GM12878 (cell line): ENCODE data around the gene VSTM5. TPM values are rescaled to one million over a fixed set of nuclear protein-coding genes. Genes with fewer than 3 reads are reported as not detected.

Source experiments
- ATAC-seq: fragments of 200-7000 bp; cut with Tn5 transposase; 3 replicates; pipeline ENCODE4 v1.9.1; 2020; ENCODE audit warnings: mild to moderate bottlenecking, moderate library complexity
- BruUV-seq: library from RNA; stranded (reverse); fragments of 400-500 nt; replicated peaks from 2 replicates; lab custom pipeline; 2021; lab: Mats Ljungman, UMichigan
- CTCF ChIA-PET: fragments of 300-600 bp; sonication (Branson Sonifier 250); formaldehyde crosslinking; extraction: SDS; loops from one replicate; lab custom pipeline; 2021; ENCODE audit warnings: inconsistent platforms; lab: Yijun Ruan, JAX
- POLR2A ChIA-PET: fragments of 350-600 bp; formaldehyde crosslinking; extraction: SDS; loops from one replicate; lab custom pipeline; 2021; ENCODE audit warnings: inconsistent platforms; lab: Charles Lee
- RAD21 ChIA-PET: fragments of 300-600 bp; sonication (Branson Sonifier 250); formaldehyde crosslinking; loops from one replicate; lab custom pipeline; 2023; ENCODE audit warnings: antibody characterized with exemption; ENCODE audit not compliant: unreplicated experiment; lab: Charles Lee
- SMC1A ChIA-PET: fragments of 300-600 bp; sonication (Branson Sonifier 250); formaldehyde crosslinking; loops from one replicate; lab custom pipeline; 2023; ENCODE audit not compliant: unreplicated experiment, uncharacterized antibody; lab: Charles Lee
- DNase-seq: peaks from one replicate; pipeline ENCODE4 v3.0.0-alpha.2; 2011; ENCODE audit warnings: low read depth, low spot score
- FAIRE-seq: peaks from 3 replicates; lab custom pipeline; 2011; peaks lifted over from hg19 to GRCh38; lab: Jason Lieb, UNC
- H2AFZ ChIP-seq: 2 replicates; pipeline ENCODE4 v1.6.0; 2011; ENCODE audit warnings: low read depth, low read length, control low read depth; ENCODE audit not compliant: control insufficient read depth
- H3K27ac ChIP-seq: 2 replicates; pipeline ENCODE4 v1.5.1; 2011; ENCODE audit warnings: control low read depth; ENCODE audit not compliant: control insufficient read depth, insufficient read depth
- H3K27me3 ChIP-seq, 2 experiments: replicated peaks in 1 of 2; 2 replicates each; pipeline versions ENCODE4 v1.6.0 to v1.6.1; 2011; ENCODE audit warnings: low read length in 1 of 2; ENCODE audit not compliant: control insufficient read depth in 2 of 2, insufficient read depth in 2 of 2
- H3K36me3 ChIP-seq, 2 experiments: 2 replicates each; pipeline ENCODE4 v1.5.1; 2011; ENCODE audit warnings: low read length in 1 of 2; ENCODE audit not compliant: control insufficient read depth in 2 of 2, insufficient read depth in 2 of 2
- H3K4me1 ChIP-seq: 2 replicates; pipeline ENCODE4 v1.6.1; 2011; ENCODE audit warnings: mild to moderate bottlenecking, low read length, moderate library complexity, mixed read lengths; ENCODE audit not compliant: control insufficient read depth, insufficient read depth
- H3K4me2 ChIP-seq: 2 replicates; pipeline ENCODE4 v1.6.0; 2011; ENCODE audit warnings: control low read depth; ENCODE audit not compliant: control insufficient read depth, insufficient read depth
- H3K4me3 ChIP-seq: fragments of 200-600 bp; sonication (generic); 2 replicates; pipeline ENCODE4 v1.5.1; 2016
- H3K79me2 ChIP-seq: 2 replicates; pipeline ENCODE4 v1.6.0; 2011; ENCODE audit warnings: low read length; ENCODE audit not compliant: control insufficient read depth, insufficient read depth
- H3K9ac ChIP-seq: 2 replicates; pipeline ENCODE4 v1.8.0; 2011; ENCODE audit warnings: low read length, control low read depth, mixed read lengths; ENCODE audit not compliant: control insufficient read depth, insufficient read depth
- H3K9me3 ChIP-seq: replicated peaks from 3 replicates; pipeline ENCODE4 v1.5.1; 2011; ENCODE audit warnings: mild to moderate bottlenecking, low read length; ENCODE audit not compliant: control insufficient read depth, insufficient read depth
- H4K20me1 ChIP-seq: 2 replicates; pipeline ENCODE4 v1.6.0; 2011; ENCODE audit not compliant: control insufficient read depth, insufficient read depth
- EP300 ChIP-seq, 2 experiments: fragments of 150-350 bp in 1 of 2; IDR thresholded peaks; 2 replicates each; pipeline ENCODE4 v1.6.1; 2011 to 2012; ENCODE audit warnings: low read depth in 2 of 2, low read length in 2 of 2, borderline replicate concordance in 1 of 2, improper control_type of control experiment in 1 of 2, inconsistent platforms in 1 of 2; ENCODE audit not compliant: control insufficient read depth in 1 of 2
- KDM1A ChIP-seq: fragments of 200-600 bp; sonication (generic); IDR thresholded peaks from 2 replicates; pipeline ENCODE4 v1.6.1; 2016; ENCODE audit warnings: borderline replicate concordance
- MEF2A ChIP-seq: IDR thresholded peaks from 2 replicates; pipeline ENCODE4 v1.6.1; 2011; ENCODE audit warnings: low read depth, mild to moderate bottlenecking, low read length, moderate library complexity; ENCODE audit not compliant: insufficient read depth
- POLR2AphosphoS2 ChIP-seq: IDR thresholded peaks from 2 replicates; pipeline ENCODE4 v1.6.1; 2011; ENCODE audit warnings: low read depth, mild to moderate bottlenecking, low read length, improper control_type of control experiment, moderate library complexity
- RAD51 ChIP-seq: fragments of 450-650 bp; IDR thresholded peaks from 2 replicates; pipeline ENCODE4 v1.6.1; 2016; ENCODE audit warnings: moderate library complexity, mild to moderate bottlenecking, inconsistent platforms
- WGBS: methylation state at CpG from one replicate; pipeline ENCODE4 v1.1.6; 2016; ENCODE audit warnings: low lambda C conversion rate; ENCODE audit not compliant: insufficient replicate concordance, insufficient coverage; ENCODE audit errors: missing lambda C conversion rate; 5-methylcytosine and 5-hydroxymethylcytosine counted together
- in situ Hi-C: fragments of 300-500 bp; cut with MboI; formaldehyde crosslinking; loops from 9 replicates; pipeline ENCODE4 v1.14.3; 2018; ENCODE audit warnings: mixed read lengths
- intact Hi-C: fragments of 100-400 bp; cut with micrococcal nuclease; formaldehyde crosslinking; loops from one replicate; pipeline ENCODE4 v1.14.2; 2022; ENCODE audit not compliant: unreplicated experiment
- polyA plus RNA-seq, 11 experiments: library from polyadenylated mRNA; depleted of rRNA in 4 of 11; unstranded in 6 of 11; stranded (reverse) in 5 of 11; fragments of >200 nt; fragmentation: Nextera tagmentation in 4 of 11; fragmentation: Illumina TruSeq in 1 of 11; extraction: Ambion mirVana in 4 of 11; extraction: Trizol in 1 of 11; gene quantifications; 1 replicate in 1 of 11; 2 replicates in 10 of 11; pipeline versions ENCODE4 v1.2.1 to v1.2.3, GENCODE V29; 2011 to 2016; ENCODE audit warnings: inconsistent platforms in 2 of 11, missing spikeins in 2 of 11, low read depth in 1 of 11
- total RNA-seq, 4 experiments: library from RNA; depleted of rRNA in 3 of 4; stranded (reverse); fragments of >200 nt in 3 of 4; fragmentation: Illumina TruSeq in 1 of 4; extraction: Trizol in 1 of 4; gene quantifications; 2 replicates each; pipeline versions ENCODE4 v1.2.1 to v1.2.3, GENCODE V29; 2013 to 2021
- TF ChIP-seq, protein P1 (sequence below): IDR thresholded peaks from 2 replicates; pipeline ENCODE4 v1.6.1; 2012; ENCODE audit warnings: low read length, inconsistent platforms
- TF ChIP-seq, protein P2 (sequence below): fragments of 450-650 bp; IDR thresholded peaks from 2 replicates; pipeline ENCODE4 v1.6.1; 2017; ENCODE audit warnings: mild to moderate bottlenecking, low read depth, inconsistent platforms; ENCODE audit not compliant: poor library complexity, severe bottlenecking
- TF ChIP-seq, protein P3 (sequence below): IDR thresholded peaks from 2 replicates; pipeline ENCODE4 v1.6.1; 2011; ENCODE audit warnings: low read depth, low read length, improper control_type of control experiment, borderline replicate concordance
- TF ChIP-seq, protein P4 (sequence below): IDR thresholded peaks from 2 replicates; pipeline ENCODE4 v1.6.1; 2011; ENCODE audit warnings: low read depth, mild to moderate bottlenecking, low read length, moderate library complexity, borderline replicate concordance; ENCODE audit errors: extremely low read depth
- TF ChIP-seq, protein P5 (sequence below): fragments of 450-650 bp; IDR thresholded peaks from 2 replicates; pipeline ENCODE4 v1.6.1; 2016; ENCODE audit warnings: mild to moderate bottlenecking, moderate library complexity, borderline replicate concordance

Gene VSTM5
- total and polyA plus RNA-seq, 10 of the 15 experiments (the other 5 are each of a cell fraction or from before 2014, with no cell fraction given) = not detected

DNA sequence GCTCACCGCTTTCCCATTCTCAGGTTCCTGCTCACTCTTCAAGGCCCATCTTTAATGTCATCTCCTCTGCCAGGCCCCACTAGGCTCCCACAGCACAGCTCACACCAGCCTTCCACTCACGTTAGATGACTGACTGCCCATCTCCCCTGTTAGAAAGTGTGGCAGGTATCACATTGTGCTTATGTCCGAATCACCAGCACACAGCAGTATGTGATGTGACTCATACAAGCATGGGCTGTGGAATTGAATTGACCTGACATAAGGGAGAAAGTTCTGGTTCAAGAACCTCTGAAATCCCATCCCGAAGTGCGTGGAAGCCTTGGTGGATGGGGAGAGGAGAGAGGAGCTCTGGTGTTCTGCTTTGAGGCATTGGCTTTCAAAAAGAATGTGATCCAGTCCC, 6.5 kb downstream of the VSTM5 start:
- no TSS peak for BruUV-seq
- Histone ChIP-seq H3K9me3 (no peaks in the 10 kb centered on the region), H4K20me1 (no peaks in the 10 kb centered on the region), H3K27me3 (no peaks in the 10 kb centered on the region; a peak in 1 of 4 replicates), H3K36me3 (no peaks in the 10 kb centered on the region), H3K4me2 (no peak overlapping the region), H3K4me1 (no peaks in the 10 kb centered on the region), H3K79me2 (no peaks in the 10 kb centered on the region), H3K9ac (no peak overlapping the region), H2AFZ (no peak overlapping the region), H3K27ac (no peak overlapping the region), H3K4me3 (no peak overlapping the region)
- ChIA-PET POLR2A (no interaction called here), RAD21 (no interaction called here), CTCF (no interaction called here), SMC1A (no interaction called here)
- FAIRE-seq (no peak), DNase-seq (no peak)
- in situ Hi-C loops = no loop called here
- intact Hi-C loops = no loop called here
- TF ChIP-seq, protein P1, sequence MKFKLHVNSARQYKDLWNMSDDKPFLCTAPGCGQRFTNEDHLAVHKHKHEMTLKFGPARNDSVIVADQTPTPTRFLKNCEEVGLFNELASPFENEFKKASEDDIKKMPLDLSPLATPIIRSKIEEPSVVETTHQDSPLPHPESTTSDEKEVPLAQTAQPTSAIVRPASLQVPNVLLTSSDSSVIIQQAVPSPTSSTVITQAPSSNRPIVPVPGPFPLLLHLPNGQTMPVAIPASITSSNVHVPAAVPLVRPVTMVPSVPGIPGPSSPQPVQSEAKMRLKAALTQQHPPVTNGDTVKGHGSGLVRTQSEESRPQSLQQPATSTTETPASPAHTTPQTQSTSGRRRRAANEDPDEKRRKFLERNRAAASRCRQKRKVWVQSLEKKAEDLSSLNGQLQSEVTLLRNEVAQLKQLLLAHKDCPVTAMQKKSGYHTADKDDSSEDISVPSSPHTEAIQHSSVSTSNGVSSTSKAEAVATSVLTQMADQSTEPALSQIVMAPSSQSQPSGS = no peak
- TF ChIP-seq POLR2AphosphoS2 (no peak), RAD51 (no peak), KDM1A (no peak), EP300 (IDR thresholded peaks at IDR 0.05; ENCODE audit: borderline replicate concordance in 1 of 2, control insufficient read depth in 1 of 2, low read depth in 2 of 2, low read length in 2 of 2) (no peak), MEF2A (no peak)
- TF ChIP-seq, protein P2, sequence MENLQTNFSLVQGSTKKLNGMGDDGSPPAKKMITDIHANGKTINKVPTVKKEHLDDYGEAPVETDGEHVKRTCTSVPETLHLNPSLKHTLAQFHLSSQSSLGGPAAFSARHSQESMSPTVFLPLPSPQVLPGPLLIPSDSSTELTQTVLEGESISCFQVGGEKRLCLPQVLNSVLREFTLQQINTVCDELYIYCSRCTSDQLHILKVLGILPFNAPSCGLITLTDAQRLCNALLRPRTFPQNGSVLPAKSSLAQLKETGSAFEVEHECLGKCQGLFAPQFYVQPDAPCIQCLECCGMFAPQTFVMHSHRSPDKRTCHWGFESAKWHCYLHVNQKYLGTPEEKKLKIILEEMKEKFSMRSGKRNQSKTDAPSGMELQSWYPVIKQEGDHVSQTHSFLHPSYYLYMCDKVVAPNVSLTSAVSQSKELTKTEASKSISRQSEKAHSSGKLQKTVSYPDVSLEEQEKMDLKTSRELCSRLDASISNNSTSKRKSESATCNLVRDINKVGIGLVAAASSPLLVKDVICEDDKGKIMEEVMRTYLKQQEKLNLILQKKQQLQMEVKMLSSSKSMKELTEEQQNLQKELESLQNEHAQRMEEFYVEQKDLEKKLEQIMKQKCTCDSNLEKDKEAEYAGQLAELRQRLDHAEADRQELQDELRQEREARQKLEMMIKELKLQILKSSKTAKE = no peak
- TF ChIP-seq, protein P3, sequence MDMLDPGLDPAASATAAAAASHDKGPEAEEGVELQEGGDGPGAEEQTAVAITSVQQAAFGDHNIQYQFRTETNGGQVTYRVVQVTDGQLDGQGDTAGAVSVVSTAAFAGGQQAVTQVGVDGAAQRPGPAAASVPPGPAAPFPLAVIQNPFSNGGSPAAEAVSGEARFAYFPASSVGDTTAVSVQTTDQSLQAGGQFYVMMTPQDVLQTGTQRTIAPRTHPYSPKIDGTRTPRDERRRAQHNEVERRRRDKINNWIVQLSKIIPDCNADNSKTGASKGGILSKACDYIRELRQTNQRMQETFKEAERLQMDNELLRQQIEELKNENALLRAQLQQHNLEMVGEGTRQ = no peak
- TF ChIP-seq, protein P4, sequence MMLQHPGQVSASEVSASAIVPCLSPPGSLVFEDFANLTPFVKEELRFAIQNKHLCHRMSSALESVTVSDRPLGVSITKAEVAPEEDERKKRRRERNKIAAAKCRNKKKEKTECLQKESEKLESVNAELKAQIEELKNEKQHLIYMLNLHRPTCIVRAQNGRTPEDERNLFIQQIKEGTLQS = no peak
- TF ChIP-seq, protein P5, sequence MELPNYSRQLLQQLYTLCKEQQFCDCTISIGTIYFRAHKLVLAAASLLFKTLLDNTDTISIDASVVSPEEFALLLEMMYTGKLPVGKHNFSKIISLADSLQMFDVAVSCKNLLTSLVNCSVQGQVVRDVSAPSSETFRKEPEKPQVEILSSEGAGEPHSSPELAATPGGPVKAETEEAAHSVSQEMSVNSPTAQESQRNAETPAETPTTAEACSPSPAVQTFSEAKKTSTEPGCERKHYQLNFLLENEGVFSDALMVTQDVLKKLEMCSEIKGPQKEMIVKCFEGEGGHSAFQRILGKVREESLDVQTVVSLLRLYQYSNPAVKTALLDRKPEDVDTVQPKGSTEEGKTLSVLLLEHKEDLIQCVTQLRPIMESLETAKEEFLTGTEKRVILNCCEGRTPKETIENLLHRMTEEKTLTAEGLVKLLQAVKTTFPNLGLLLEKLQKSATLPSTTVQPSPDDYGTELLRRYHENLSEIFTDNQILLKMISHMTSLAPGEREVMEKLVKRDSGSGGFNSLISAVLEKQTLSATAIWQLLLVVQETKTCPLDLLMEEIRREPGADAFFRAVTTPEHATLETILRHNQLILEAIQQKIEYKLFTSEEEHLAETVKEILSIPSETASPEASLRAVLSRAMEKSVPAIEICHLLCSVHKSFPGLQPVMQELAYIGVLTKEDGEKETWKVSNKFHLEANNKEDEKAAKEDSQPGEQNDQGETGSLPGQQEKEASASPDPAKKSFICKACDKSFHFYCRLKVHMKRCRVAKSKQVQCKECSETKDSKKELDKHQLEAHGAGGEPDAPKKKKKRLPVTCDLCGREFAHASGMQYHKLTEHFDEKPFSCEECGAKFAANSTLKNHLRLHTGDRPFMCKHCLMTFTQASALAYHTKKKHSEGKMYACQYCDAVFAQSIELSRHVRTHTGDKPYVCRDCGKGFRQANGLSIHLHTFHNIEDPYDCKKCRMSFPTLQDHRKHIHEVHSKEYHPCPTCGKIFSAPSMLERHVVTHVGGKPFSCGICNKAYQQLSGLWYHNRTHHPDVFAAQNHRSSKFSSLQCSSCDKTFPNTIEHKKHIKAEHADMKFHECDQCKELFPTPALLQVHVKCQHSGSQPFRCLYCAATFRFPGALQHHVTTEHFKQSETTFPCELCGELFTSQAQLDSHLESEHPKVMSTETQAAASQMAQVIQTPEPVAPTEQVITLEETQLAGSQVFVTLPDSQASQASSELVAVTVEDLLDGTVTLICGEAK = no peak
- TF ChIP-seq, all 136 proteins: peak for 0
- ATAC-seq = no peak
- WGBS = 22% methylated on average over 5 of the region's 5 CpGs
